Inferior parietal cortex (tissue), 1 donor: ENCODE data around the gene GPR142.

Source experiments
- DNase-seq: peaks from one replicate; pipeline ENCODE4 v3.0.0-alpha.2; 2016; ENCODE audit errors: extremely low spot score

Gene GPR142

GRCh38 chr17:74344658-74345057, 22.6 kb upstream of the GPR142 start:
- no peak for DNase-seq

GRCh38 chr17:74345433-74346241, 21.7 kb upstream of the GPR142 start:
- no peak for DNase-seq

- DNase-seq: no peak
These were observed 19.7 kb upstream of the GPR142 start for GRCh38 chr17:74347646-74348045.

GRCh38 chr17:74349120-74349519, 18.2 kb upstream of the GPR142 start:
- DNase-seq: no peak

- no peak for DNase-seq
These were observed 16.8 kb upstream of the GPR142 start for GRCh38 chr17:74350486-74350885.

- DNase-seq: no peak
These were observed 15.6 kb upstream of the GPR142 start for GRCh38 chr17:74351552-74352210.

- no peak for DNase-seq
These were observed 13.8 kb upstream of the GPR142 start for GRCh38 chr17:74353446-74354060.

GRCh38 chr17:74354123-74354522, 13.2 kb upstream of the GPR142 start:
- DNase-seq: no peak

- DNase-seq: no peak
These were observed 12.7 kb upstream of the GPR142 start for GRCh38 chr17:74354561-74354960.

GRCh38 chr17:74355065-74355464, 12.2 kb upstream of the GPR142 start:
- no peak for DNase-seq

- no peak for DNase-seq
These were observed 10.4 kb upstream of the GPR142 start for GRCh38 chr17:74356646-74357465.

GRCh38 chr17:74357466-74357809, 9.9 kb upstream of the GPR142 start:
- no peak for DNase-seq

- no peak for DNase-seq
These were observed 8.6 kb upstream of the GPR142 start for GRCh38 chr17:74358697-74359096.

GRCh38 chr17:74359916-74360315, 7.4 kb upstream of the GPR142 start:
- no peak for DNase-seq

GRCh38 chr17:74360899-74361229, 6.4 kb upstream of the GPR142 start:
- DNase-seq: no peak

- peak; percentile 43 for DNase-seq
These were observed 5.9 kb upstream of the GPR142 start, which contains the start of gene BTBD17 for GRCh38 chr17:74361230-74362068. Gene BTBD17, minus strand, starts transcription at chr17:74361868. Its CDS starts 49 bp downstream, at chr17:74361819.

- DNase-seq: no peak
These were observed 5.3 kb upstream of the GPR142 start for GRCh38 chr17:74362069-74362405.

- no peak for DNase-seq
These were observed 4.4 kb upstream of the GPR142 start for GRCh38 chr17:74362810-74363498.

GRCh38 chr17:74368341-74369081, 1.2 kb downstream of the GPR142 start:
- peak; percentile 78 for DNase-seq

- no peak for DNase-seq
These were observed 1.9 kb downstream of the GPR142 start for GRCh38 chr17:74369221-74369620.
